Measurements from ENCODE around the gene ZNF514.

DNA sequence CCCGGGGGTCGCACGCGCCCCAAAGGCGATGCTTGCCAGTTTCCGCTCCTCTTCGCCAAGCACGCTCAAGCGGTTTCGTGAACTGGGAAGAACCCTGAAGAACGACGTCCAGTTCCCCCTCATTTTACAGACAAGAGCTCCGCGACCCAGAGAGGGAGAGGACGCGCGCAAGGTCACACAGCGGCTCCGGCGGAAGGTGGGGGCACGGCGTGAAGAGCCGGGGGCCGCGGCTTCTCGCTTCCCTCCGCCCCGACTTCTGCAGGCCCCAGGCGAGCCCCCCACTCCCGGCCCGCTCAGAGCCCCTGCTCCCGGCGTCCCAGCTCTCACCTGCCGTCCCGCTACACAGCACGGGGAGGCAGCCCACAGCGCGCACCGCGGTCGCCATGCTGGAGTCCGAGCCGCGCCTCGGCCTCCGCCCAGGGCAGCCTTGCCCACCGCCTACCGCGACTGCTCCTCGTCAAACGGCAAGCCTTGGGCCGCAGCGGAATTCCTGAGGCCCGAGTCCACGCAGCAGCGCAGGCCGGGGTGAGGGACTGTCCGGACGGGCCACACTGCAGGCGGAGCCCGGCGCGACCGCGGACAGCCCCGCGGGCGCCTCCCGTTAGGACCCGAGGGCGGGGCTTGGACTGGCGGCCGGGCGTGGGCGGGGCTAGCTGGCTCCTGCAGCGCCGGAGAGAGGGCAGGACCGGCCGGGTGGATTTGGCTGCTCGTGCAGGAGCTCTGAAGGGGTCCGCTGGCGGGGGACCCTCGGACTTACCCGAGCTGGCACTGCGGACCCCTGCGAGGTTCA lies 38.0 kb downstream of the ZNF514 start, which contains the start of gene MRPS5:
- TF ChIP-seq, protein P1, sequence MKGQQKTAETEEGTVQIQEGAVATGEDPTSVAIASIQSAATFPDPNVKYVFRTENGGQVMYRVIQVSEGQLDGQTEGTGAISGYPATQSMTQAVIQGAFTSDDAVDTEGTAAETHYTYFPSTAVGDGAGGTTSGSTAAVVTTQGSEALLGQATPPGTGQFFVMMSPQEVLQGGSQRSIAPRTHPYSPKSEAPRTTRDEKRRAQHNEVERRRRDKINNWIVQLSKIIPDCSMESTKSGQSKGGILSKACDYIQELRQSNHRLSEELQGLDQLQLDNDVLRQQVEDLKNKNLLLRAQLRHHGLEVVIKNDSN (IDR thresholded peaks at IDR 0.05) = no peak
- peak; percentile 38; the same call in 1 of the 2 replicates for TF ChIP-seq TEAD4 (IDR thresholded peaks at IDR 0.05)
- TF ChIP-seq EP300 (IDR thresholded peaks at IDR 0.05; ENCODE audit: borderline replicate concordance) = peak; percentile 25; the same call in 1 of the 2 replicates
- TF ChIP-seq, protein P2, sequence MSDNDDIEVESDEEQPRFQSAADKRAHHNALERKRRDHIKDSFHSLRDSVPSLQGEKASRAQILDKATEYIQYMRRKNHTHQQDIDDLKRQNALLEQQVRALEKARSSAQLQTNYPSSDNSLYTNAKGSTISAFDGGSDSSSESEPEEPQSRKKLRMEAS (IDR thresholded peaks at IDR 0.05) = peak; percentile 84
- TF ChIP-seq FOXM1 (IDR thresholded peaks at IDR 0.05; ENCODE audit: borderline replicate concordance, low read depth) = no peak
- TF ChIP-seq RAD21 (IDR thresholded peaks at IDR 0.05; ENCODE audit: low read depth) = no peak
- TF ChIP-seq NFIC (IDR thresholded peaks at IDR 0.05) = no peak; the same call in 1 of the 2 replicates
- TF ChIP-seq, protein P3, sequence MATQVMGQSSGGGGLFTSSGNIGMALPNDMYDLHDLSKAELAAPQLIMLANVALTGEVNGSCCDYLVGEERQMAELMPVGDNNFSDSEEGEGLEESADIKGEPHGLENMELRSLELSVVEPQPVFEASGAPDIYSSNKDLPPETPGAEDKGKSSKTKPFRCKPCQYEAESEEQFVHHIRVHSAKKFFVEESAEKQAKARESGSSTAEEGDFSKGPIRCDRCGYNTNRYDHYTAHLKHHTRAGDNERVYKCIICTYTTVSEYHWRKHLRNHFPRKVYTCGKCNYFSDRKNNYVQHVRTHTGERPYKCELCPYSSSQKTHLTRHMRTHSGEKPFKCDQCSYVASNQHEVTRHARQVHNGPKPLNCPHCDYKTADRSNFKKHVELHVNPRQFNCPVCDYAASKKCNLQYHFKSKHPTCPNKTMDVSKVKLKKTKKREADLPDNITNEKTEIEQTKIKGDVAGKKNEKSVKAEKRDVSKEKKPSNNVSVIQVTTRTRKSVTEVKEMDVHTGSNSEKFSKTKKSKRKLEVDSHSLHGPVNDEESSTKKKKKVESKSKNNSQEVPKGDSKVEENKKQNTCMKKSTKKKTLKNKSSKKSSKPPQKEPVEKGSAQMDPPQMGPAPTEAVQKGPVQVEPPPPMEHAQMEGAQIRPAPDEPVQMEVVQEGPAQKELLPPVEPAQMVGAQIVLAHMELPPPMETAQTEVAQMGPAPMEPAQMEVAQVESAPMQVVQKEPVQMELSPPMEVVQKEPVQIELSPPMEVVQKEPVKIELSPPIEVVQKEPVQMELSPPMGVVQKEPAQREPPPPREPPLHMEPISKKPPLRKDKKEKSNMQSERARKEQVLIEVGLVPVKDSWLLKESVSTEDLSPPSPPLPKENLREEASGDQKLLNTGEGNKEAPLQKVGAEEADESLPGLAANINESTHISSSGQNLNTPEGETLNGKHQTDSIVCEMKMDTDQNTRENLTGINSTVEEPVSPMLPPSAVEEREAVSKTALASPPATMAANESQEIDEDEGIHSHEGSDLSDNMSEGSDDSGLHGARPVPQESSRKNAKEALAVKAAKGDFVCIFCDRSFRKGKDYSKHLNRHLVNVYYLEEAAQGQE (IDR thresholded peaks at IDR 0.05; ENCODE audit: low read depth) = no peak

All from Ishikawa (cell line).